K562 (cell line): ENCODE measurements around the gene AKAP13. TPM values are rescaled to one million over a fixed set of nuclear protein-coding genes. Genes with fewer than 3 reads are reported as not detected.

Experiments used
- ATAC-seq: fragments of 200-7000 bp; cut with Tn5 transposase; 3 replicates; pipeline ENCODE4 v1.9.1; 2020; ENCODE audit warnings: moderate library complexity
- BruUV-seq: library from RNA; stranded (reverse); fragments of 400-500 nt; replicated peaks from 2 replicates; lab custom pipeline; 2021; lab: Mats Ljungman, UMichigan
- CTCF ChIA-PET: fragments of 300-600 bp; formaldehyde crosslinking; extraction: SDS; loops from one replicate; lab custom pipeline; 2021; ENCODE audit warnings: low intra/inter-chr PET ratio; lab: Yijun Ruan, JAX
- POLR2A ChIA-PET: fragments of 300-600, 350-650 bp; sonication (Branson Sonifier 250); formaldehyde crosslinking; extraction: SDS; loops from one replicate; lab custom pipeline; 2021; ENCODE audit warnings: antibody characterized with exemption, inconsistent platforms; lab: Yijun Ruan, JAX
- DNase-seq, 4 experiments: peaks; one replicate each; pipeline versions ENCODE4 v3.0.0 to v3.0.0-alpha.2; 2011 to 2018; ENCODE audit warnings: low spot score in 3 of 4, mixed read lengths in 3 of 4; ENCODE audit errors: extremely low read depth in 1 of 4
- FAIRE-seq: peaks from 2 replicates; lab custom pipeline; 2011; peaks lifted over from hg19 to GRCh38; lab: Jason Lieb, UNC
- H2AFZ ChIP-seq: 2 replicates; pipeline ENCODE4 v1.6.0; 2011; ENCODE audit warnings: low read depth, low read length, control low read depth, inconsistent platforms
- H3K27ac ChIP-seq: fragments of 200-600 bp; 3 replicates; pipeline ENCODE4 v1.8.0; 2011; ENCODE audit warnings: low read depth, mild to moderate bottlenecking, control low read depth, inconsistent platforms, low read length, moderate library complexity, mixed read lengths; ENCODE audit errors: extremely low read depth
- H3K27me3 ChIP-seq, 2 experiments: fragments of 300-600 bp in 1 of 2; 2 replicates in 1 of 2; 3 replicates in 1 of 2; pipeline versions ENCODE4 v1.6.0 to v1.8.0; 2011; ENCODE audit warnings: inconsistent platforms in 2 of 2, low read length in 2 of 2, mild to moderate bottlenecking in 1 of 2, mixed read lengths in 1 of 2, moderate library complexity in 1 of 2; ENCODE audit not compliant: control insufficient read depth in 2 of 2, insufficient read depth in 2 of 2
- H3K36me3 ChIP-seq: fragments of 300-600 bp; 3 replicates; pipeline ENCODE4 v1.8.0; 2011; ENCODE audit warnings: mild to moderate bottlenecking, low read length, inconsistent platforms; ENCODE audit not compliant: control insufficient read depth, insufficient read depth
- H3K4me1 ChIP-seq, 2 experiments: fragments of 200-600 bp in 1 of 2; replicated peaks in 1 of 2; 2 replicates in 1 of 2; 3 replicates in 1 of 2; pipeline versions ENCODE4 v1.5.1 to v1.8.0; 2011; ENCODE audit warnings: inconsistent platforms in 2 of 2, low read length in 2 of 2, mild to moderate bottlenecking in 1 of 2, mixed read lengths in 1 of 2, moderate library complexity in 1 of 2; ENCODE audit not compliant: control insufficient read depth in 2 of 2, insufficient read depth in 2 of 2
- H3K4me2 ChIP-seq: 2 replicates; pipeline ENCODE4 v1.6.1; 2011; ENCODE audit warnings: low read length, control low read depth, inconsistent platforms, mixed read lengths; ENCODE audit not compliant: insufficient read depth
- H3K4me3 ChIP-seq: fragments of 200-600 bp; sonication (generic), shearing (Covaris generic); 2 replicates; pipeline ENCODE4 v1.5.1; 2016; ENCODE audit warnings: control low read depth, inconsistent platforms
- H3K79me2 ChIP-seq: fragments of 200-600 bp; 3 replicates; pipeline ENCODE4 v1.8.0; 2011; ENCODE audit warnings: low read length, inconsistent platforms; ENCODE audit not compliant: control insufficient read depth, insufficient read depth
- H3K9ac ChIP-seq, 2 experiments: 2 replicates each; pipeline versions ENCODE4 v1.6.0 to v1.6.1; 2011; ENCODE audit warnings: low read depth in 2 of 2, low read length in 2 of 2, control low read depth in 1 of 2, inconsistent platforms in 1 of 2, mild to moderate bottlenecking in 1 of 2, mixed read lengths in 1 of 2; ENCODE audit not compliant: insufficient read depth in 1 of 2
- H3K9me1 ChIP-seq: one replicate; pipeline ENCODE4 v1.6.0; 2011; ENCODE audit warnings: inconsistent platforms, mild to moderate bottlenecking, low read length, moderate library complexity; ENCODE audit not compliant: control insufficient read depth, insufficient read depth
- H3K9me3 ChIP-seq: replicated peaks from 2 replicates; pipeline ENCODE4 v1.5.1; 2011; ENCODE audit warnings: low read depth, low read length, inconsistent platforms; ENCODE audit not compliant: control insufficient read depth, insufficient read depth
- H4K20me1 ChIP-seq: replicated peaks from 2 replicates; pipeline ENCODE4 v1.6.1; 2011; ENCODE audit warnings: low read length, inconsistent platforms, mixed read lengths; ENCODE audit not compliant: control insufficient read depth, insufficient read depth
- ASH1L ChIP-seq: fragments of 450-650 bp; IDR thresholded peaks from 2 replicates; pipeline ENCODE4 v1.6.1; 2018; ENCODE audit warnings: borderline replicate concordance, mild to moderate bottlenecking, low read depth; ENCODE audit not compliant: partially characterized antibody
- BHLHE40 ChIP-seq: IDR thresholded peaks from 2 replicates; pipeline ENCODE4 v1.6.1; 2011; ENCODE audit warnings: low read length, improper control_type of control experiment
- CBX1 ChIP-seq: sonication (generic); IDR thresholded peaks from 2 replicates; pipeline ENCODE4 v1.6.1; 2016; ENCODE audit warnings: antibody characterized with exemption, low read depth, mild to moderate bottlenecking
- CCNT2 ChIP-seq: IDR thresholded peaks from 2 replicates; pipeline ENCODE4 v1.6.1; 2011; ENCODE audit warnings: borderline replicate concordance, low read depth, mild to moderate bottlenecking, moderate library complexity, mixed read lengths, low read length; ENCODE audit not compliant: insufficient read length; ENCODE audit errors: extremely low read depth
- MBD2 ChIP-seq: sonication (generic); IDR thresholded peaks from 2 replicates; pipeline ENCODE4 v1.6.1; 2016; ENCODE audit warnings: low read depth, borderline replicate concordance
- MYNN ChIP-seq, 2 experiments: sonication (generic); formaldehyde crosslinking in 1 of 2; IDR thresholded peaks; 2 replicates each; pipeline versions ENCODE4 v1.5.0 to v1.6.1; 2016 to 2020; ENCODE audit warnings: antibody characterized with exemption in 1 of 2, missing genetic modification reagents in 1 of 2
- POLR2B ChIP-seq: fragments of 450-650 bp; IDR thresholded peaks from 2 replicates; pipeline ENCODE4 v1.6.1; 2018; ENCODE audit warnings: low read depth; ENCODE audit not compliant: partially characterized antibody
- SMARCE1 ChIP-seq: fragments of 450-650 bp; IDR thresholded peaks from 2 replicates; pipeline ENCODE4 v1.7.1; 2016; ENCODE audit warnings: mild to moderate bottlenecking
- TGIF2 ChIP-seq: sonication (generic); formaldehyde crosslinking; IDR thresholded peaks from 2 replicates; pipeline ENCODE4 v1.8.1; 2022; ENCODE audit warnings: mild to moderate bottlenecking, missing genetic modification reagents, moderate library complexity
- TRIM24 ChIP-seq, 2 experiments: fragments of 450-650 bp; IDR thresholded peaks; 2 replicates each; pipeline ENCODE4 v1.6.1; 2016
- TSC22D4 ChIP-seq: fragments of 450-650 bp; IDR thresholded peaks from 2 replicates; pipeline ENCODE4 v1.6.1; 2016; ENCODE audit warnings: missing genetic modification characterization, missing biosample characterization, control low read depth
- ZC3H4 ChIP-seq: sonication (generic); formaldehyde crosslinking; IDR thresholded peaks from 2 replicates; pipeline ENCODE4 v1.9.0; 2021; ENCODE audit warnings: missing genetic modification reagents, borderline replicate concordance
- ZNF408 ChIP-seq: fragments of 250-450 bp; sonication (Bioruptor Pico); IDR thresholded peaks from 2 replicates; pipeline ENCODE4 v1.4.0; 2020; ENCODE audit warnings: low read depth, mild to moderate bottlenecking, moderate library complexity
- ZNF644 ChIP-seq: fragments of 200-800 bp; sonication (Bioruptor generic); IDR thresholded peaks from 2 replicates; pipeline ENCODE4 v1.6.1; 2016; ENCODE audit warnings: low read depth, missing genetic modification characterization, missing compliant biosample characterization
- WGBS: fragments of 100-300 bp; shearing (Covaris generic); methylation state at CpG from one replicate; pipeline ENCODE4 v1.1.6; 2016; ENCODE audit warnings: low coverage, mixed read lengths; ENCODE audit not compliant: insufficient coverage; ENCODE audit errors: missing lambda C conversion rate; 5-methylcytosine and 5-hydroxymethylcytosine counted together
- in situ Hi-C: fragments of 300-500 bp; cut with MboI; formaldehyde crosslinking; loops from 4 replicates; pipeline ENCODE4 v1.15.0; 2018; ENCODE audit warnings: inconsistent platforms, mixed read lengths
- intact Hi-C: fragments of 100-400 bp; cut with micrococcal nuclease; formaldehyde crosslinking; loops from 2 replicates; pipeline ENCODE4 v1.14.2; 2022
- polyA plus RNA-seq, 8 experiments: library from polyadenylated mRNA; depleted of rRNA in 4 of 8; stranded (reverse) in 5 of 8; unstranded in 3 of 8; fragments of >200 nt; fragmentation: Nextera tagmentation in 2 of 8; fragmentation: Illumina TruSeq in 1 of 8; extraction: Ambion mirVana in 2 of 8; extraction: Trizol in 1 of 8; gene quantifications; 2 replicates each; pipeline versions ENCODE4 v1.2.1 to v1.2.3, GENCODE V29; 2011 to 2014; ENCODE audit warnings: inconsistent platforms in 1 of 8, missing spikeins in 1 of 8
- total RNA-seq, 7 experiments: library from RNA; depleted of rRNA in 6 of 7; stranded (reverse); fragments of >200 nt in 6 of 7; fragmentation: Illumina TruSeq in 2 of 7; extraction: Trizol in 2 of 7; gene quantifications; 2 replicates each; pipeline versions ENCODE4 v1.2.1 to v1.2.3, GENCODE V29; 2011 to 2021; ENCODE audit warnings: low replicate concordance in 1 of 7
- TF ChIP-seq, protein P1 (sequence below): fragments of 250-450 bp; sonication (Bioruptor Pico); IDR thresholded peaks from 2 replicates; pipeline ENCODE4 v1.8.0; 2022; ENCODE audit warnings: inconsistent platforms

The AKAP13 gene
- total and polyA plus RNA-seq, 9 of the 15 experiments (the other 6 are each of a cell fraction or from before 2014, with no cell fraction given) = 0.03 to 1.7 (median 0.42) TPM

- no TSS peak for BruUV-seq
- no peak for TF ChIP-seq CCNT2
- TF ChIP-seq TRIM24 (IDR thresholded peaks at IDR 0.05) = no peak
- no peak for TF ChIP-seq ZNF644 (tag)
- no peak for TF ChIP-seq MBD2
- no peak for TF ChIP-seq BHLHE40
- CTCF ChIA-PET = no interaction called here
- Histone ChIP-seq H4K20me1 (no peaks in the 10 kb centered on the region), H3K27ac (no peak overlapping the region), H3K79me2 (no peaks in the 10 kb centered on the region), H3K9me1 (no peaks in the 10 kb centered on the region), H3K9me3 (no peaks in the 10 kb centered on the region), H3K4me2 (no peak overlapping the region), H3K9ac (no peak overlapping the region), H3K4me3 (no peak overlapping the region), H3K36me3 (no peaks in the 10 kb centered on the region), H3K27me3 (no peaks in the 10 kb centered on the region; a peak in 1 of 5 replicates), H3K4me1 (no peaks in the 10 kb centered on the region), H2AFZ (no peak overlapping the region)
- DNase-seq (no peak), ATAC-seq (no peak), FAIRE-seq (no peak)
- in situ Hi-C loops = no loop called here
- intact Hi-C loops = no loop called here
- POLR2A ChIA-PET = no interaction called here
- 0% methylated on average over 3 of the region's 3 CpGs for WGBS
Observed at GRCh38 chr15:85542895-85543331, 162.5 kb downstream of the AKAP13 start.

DNA sequence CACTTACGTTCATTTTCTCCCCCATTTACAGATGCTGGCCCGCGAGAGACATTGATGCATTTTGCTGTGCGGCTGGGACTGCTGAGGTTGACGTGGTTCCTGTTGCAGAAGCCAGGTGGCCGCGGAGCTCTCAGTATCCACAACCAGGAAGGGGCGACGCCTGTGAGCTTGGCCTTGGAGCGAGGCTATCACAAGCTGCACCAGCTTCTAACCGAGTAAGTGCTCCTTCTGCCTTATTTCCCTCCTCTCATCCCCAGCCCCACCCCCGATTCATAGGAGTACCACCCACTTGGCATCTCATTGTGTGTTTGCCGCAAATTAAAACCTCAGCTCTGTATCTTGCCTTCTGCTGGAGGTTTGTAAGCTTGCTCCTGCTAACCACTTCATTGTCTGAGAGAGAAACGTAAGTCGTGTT, 163.3 kb downstream of the AKAP13 start:
- DNase-seq = no peak
- BruUV-seq = no TSS peak
- WGBS = 2% methylated on average over 15 of the region's 15 CpGs
- no peaks in the 10 kb centered on the region for H4K20me1 ChIP-seq
- H3K4me2 ChIP-seq = no peak overlapping the region
- no peaks in the 10 kb centered on the region; a peak in 1 of 5 replicates for H3K27me3 ChIP-seq
- no peaks in the 10 kb centered on the region for H3K79me2 ChIP-seq
- in situ Hi-C loops (no loop called here), intact Hi-C loops (no loop called here)
- no peak overlapping the region for H3K9ac ChIP-seq
- H3K9me1 ChIP-seq = no peaks in the 10 kb centered on the region
- no peak for ATAC-seq
- FAIRE-seq = no peak
- no peak overlapping the region for H3K4me3 ChIP-seq
- no peaks in the 10 kb centered on the region for H3K9me3 ChIP-seq
- H3K4me1 ChIP-seq = no peaks in the 10 kb centered on the region
- CTCF ChIA-PET = no interaction called here
- POLR2A ChIA-PET = no interaction called here
- no peak for TF ChIP-seq TSC22D4 (tag)
- TF ChIP-seq POLR2B = no peak
- no peak for TF ChIP-seq BHLHE40
- no peak for TF ChIP-seq ZC3H4
- no peak for TF ChIP-seq ZNF408 (CRISPR knock-in tag)
- no peak for TF ChIP-seq TGIF2 (CRISPR knock-in tag)
- TF ChIP-seq MYNN (IDR thresholded peaks at IDR 0.05) = no peak
- no peak for TF ChIP-seq MYNN (CRISPR knock-in tag; IDR thresholded peaks at IDR 0.05)
- TF ChIP-seq, protein P1, sequence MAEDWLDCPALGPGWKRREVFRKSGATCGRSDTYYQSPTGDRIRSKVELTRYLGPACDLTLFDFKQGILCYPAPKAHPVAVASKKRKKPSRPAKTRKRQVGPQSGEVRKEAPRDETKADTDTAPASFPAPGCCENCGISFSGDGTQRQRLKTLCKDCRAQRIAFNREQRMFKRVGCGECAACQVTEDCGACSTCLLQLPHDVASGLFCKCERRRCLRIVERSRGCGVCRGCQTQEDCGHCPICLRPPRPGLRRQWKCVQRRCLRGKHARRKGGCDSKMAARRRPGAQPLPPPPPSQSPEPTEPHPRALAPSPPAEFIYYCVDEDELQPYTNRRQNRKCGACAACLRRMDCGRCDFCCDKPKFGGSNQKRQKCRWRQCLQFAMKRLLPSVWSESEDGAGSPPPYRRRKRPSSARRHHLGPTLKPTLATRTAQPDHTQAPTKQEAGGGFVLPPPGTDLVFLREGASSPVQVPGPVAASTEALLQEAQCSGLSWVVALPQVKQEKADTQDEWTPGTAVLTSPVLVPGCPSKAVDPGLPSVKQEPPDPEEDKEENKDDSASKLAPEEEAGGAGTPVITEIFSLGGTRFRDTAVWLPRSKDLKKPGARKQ = no peak
- no peak for TF ChIP-seq ASH1L
- no peak for TF ChIP-seq CBX1
- TF ChIP-seq SMARCE1 = no peak
- H3K27ac ChIP-seq = no peak overlapping the region
- no peaks in the 10 kb centered on the region for H3K36me3 ChIP-seq
- no peak overlapping the region for H2AFZ ChIP-seq
